Measurements from ENCODE around the gene C17orf107.

- TF ChIP-seq POLR2A (IDR thresholded peaks at IDR 0.05; ENCODE audit: low read length) (peak; percentile 57), GATA1 (IDR thresholded peaks at IDR 0.05; ENCODE audit: low read depth, low read length) (no peak)
Measured at GRCh38 chr17:4945176-4945943, 46.0 kb downstream of the C17orf107 start.
